ENCODE results near the gene UTP25. TPM values are rescaled to one million over a fixed set of nuclear protein-coding genes. Genes with fewer than 3 reads are reported as not detected.

Gene UTP25
- total and polyA plus RNA-seq, 11 donors = 0.76 to 5.5 (median 3.5) TPM

GRCh38 chr1:209855623-209856022, 27.9 kb downstream of the UTP25 start:
- intact Hi-C loops (cut with DNase I) = loop anchor here in 3 of 10 donors (10.0 kb wide), 1 partner anchor 459 kb away; no protein-coding TSS in a partner anchor
- Histone ChIP-seq H3K9me3 (no peaks in the 10 kb centered on the region), H3K4me3 (no peak overlapping the region), H3K4me1 (no peaks in the 10 kb centered on the region), H3K27me3 (peaks cover 0 to under 1% (median 0%) of the 10 kb centered on the region in 9 donors), H3K27ac (no peak overlapping the region), H3K36me3 (peaks cover 0 to 46% (median 36%) of the 10 kb centered on the region in 9 donors)
- TF ChIP-seq CTCF (IDR thresholded peaks at IDR 0.05) (no peak), POLR2A (IDR thresholded peaks at IDR 0.05) (no peak)
- 89 to 94% (median 91%) methylated on average over 4 to 5 of the region's 5 CpGs for WGBS, 4 donors
- no peak for ATAC-seq
- no peak for DNase-seq

- DNase-seq (peak in 1 of 5 donors; percentile 49), ATAC-seq (no peak)
- Histone ChIP-seq H3K4me1 (no peaks in the 10 kb centered on the region), H3K4me3 (no peak overlapping the region), H3K27ac (no peak overlapping the region), H3K36me3 (peaks cover 0 to 17% (median 9%) of the 10 kb centered on the region in 9 donors), H3K27me3 (peaks cover 0 to 29% (median 10%) of the 10 kb centered on the region in 9 donors), H3K9me3 (no peaks in the 10 kb centered on the region)
- TF ChIP-seq POLR2A (IDR thresholded peaks at IDR 0.05) (no peak), CTCF (IDR thresholded peaks at IDR 0.05) (no peak)
- WGBS, 4 donors = 91 to 96% (median 94%) methylated on average over 19 to 41 of the region's 41 CpGs
- intact Hi-C loops (cut with DNase I) = loop anchor here in 3 of 10 donors (10.0 kb wide), 1 partner anchor 456 kb away; no protein-coding TSS in a partner anchor
Observed at GRCh38 chr1:209858561-209859103, 30.9 kb downstream of the UTP25 start.

- intact Hi-C loops (cut with DNase I) = loop anchor here (1.0 to 10.0 kb wide), 8 partner anchors 127 to 544 kb away; no protein-coding TSS in a partner anchor
Observed at GRCh38 chr1:209860293-209860881, 32.6 kb downstream of the UTP25 start.

More at GRCh38 chr1:209860293-209860881, 32.6 kb downstream of the UTP25 start:
- Histone ChIP-seq H3K27me3 (peaks cover 0 to 38% (median 10%) of the 10 kb centered on the region in 9 donors), H3K27ac (no peak overlapping the region), H3K9me3 (no peaks in the 10 kb centered on the region), H3K36me3 (no peaks in the 10 kb centered on the region), H3K4me1 (no peaks in the 10 kb centered on the region), H3K4me3 (no peak overlapping the region)
- TF ChIP-seq CTCF (IDR thresholded peaks at IDR 0.05) (peak; percentile 79 to 93 (median 88)), POLR2A (IDR thresholded peaks at IDR 0.05) (no peak)
- 15 to 18% (median 16%) methylated on average over 7 of the region's 7 CpGs for WGBS, 4 donors
- ATAC-seq = peak; percentile 47 to 84 (median 76)
- DNase-seq = peak; percentile 56 to 82 (median 73)
